H4 (cell line): ENCODE measurements around the gene KCNH3. TPM values are rescaled to one million over a fixed set of nuclear protein-coding genes. Genes with fewer than 3 reads are reported as not detected.
"Not testable (repeated sequence)": the region's sequence is repeated elsewhere in the genome, so short reads cannot be mapped to it uniquely, and the experiment has no call there.

Experiments used
- DNase-seq: peaks from one replicate; pipeline ENCODE4 v3.0.0-alpha.2; 2015; ENCODE audit warnings: low spot score
- total RNA-seq: library from RNA; depleted of rRNA; stranded (reverse); fragments of >200 nt; shearing (Covaris generic); gene quantifications from 2 replicates; pipeline ENCODE4 v1.2.3, GENCODE V29; 2014; rRNA removed

KCNH3 gene, protein sequence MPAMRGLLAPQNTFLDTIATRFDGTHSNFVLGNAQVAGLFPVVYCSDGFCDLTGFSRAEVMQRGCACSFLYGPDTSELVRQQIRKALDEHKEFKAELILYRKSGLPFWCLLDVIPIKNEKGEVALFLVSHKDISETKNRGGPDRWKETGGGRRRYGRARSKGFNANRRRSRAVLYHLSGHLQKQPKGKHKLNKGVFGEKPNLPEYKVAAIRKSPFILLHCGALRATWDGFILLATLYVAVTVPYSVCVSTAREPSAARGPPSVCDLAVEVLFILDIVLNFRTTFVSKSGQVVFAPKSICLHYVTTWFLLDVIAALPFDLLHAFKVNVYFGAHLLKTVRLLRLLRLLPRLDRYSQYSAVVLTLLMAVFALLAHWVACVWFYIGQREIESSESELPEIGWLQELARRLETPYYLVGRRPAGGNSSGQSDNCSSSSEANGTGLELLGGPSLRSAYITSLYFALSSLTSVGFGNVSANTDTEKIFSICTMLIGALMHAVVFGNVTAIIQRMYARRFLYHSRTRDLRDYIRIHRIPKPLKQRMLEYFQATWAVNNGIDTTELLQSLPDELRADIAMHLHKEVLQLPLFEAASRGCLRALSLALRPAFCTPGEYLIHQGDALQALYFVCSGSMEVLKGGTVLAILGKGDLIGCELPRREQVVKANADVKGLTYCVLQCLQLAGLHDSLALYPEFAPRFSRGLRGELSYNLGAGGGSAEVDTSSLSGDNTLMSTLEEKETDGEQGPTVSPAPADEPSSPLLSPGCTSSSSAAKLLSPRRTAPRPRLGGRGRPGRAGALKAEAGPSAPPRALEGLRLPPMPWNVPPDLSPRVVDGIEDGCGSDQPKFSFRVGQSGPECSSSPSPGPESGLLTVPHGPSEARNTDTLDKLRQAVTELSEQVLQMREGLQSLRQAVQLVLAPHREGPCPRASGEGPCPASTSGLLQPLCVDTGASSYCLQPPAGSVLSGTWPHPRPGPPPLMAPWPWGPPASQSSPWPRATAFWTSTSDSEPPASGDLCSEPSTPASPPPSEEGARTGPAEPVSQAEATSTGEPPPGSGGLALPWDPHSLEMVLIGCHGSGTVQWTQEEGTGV
- 0.70 and 1.6 TPM in 2 replicates for total RNA-seq

DNA sequence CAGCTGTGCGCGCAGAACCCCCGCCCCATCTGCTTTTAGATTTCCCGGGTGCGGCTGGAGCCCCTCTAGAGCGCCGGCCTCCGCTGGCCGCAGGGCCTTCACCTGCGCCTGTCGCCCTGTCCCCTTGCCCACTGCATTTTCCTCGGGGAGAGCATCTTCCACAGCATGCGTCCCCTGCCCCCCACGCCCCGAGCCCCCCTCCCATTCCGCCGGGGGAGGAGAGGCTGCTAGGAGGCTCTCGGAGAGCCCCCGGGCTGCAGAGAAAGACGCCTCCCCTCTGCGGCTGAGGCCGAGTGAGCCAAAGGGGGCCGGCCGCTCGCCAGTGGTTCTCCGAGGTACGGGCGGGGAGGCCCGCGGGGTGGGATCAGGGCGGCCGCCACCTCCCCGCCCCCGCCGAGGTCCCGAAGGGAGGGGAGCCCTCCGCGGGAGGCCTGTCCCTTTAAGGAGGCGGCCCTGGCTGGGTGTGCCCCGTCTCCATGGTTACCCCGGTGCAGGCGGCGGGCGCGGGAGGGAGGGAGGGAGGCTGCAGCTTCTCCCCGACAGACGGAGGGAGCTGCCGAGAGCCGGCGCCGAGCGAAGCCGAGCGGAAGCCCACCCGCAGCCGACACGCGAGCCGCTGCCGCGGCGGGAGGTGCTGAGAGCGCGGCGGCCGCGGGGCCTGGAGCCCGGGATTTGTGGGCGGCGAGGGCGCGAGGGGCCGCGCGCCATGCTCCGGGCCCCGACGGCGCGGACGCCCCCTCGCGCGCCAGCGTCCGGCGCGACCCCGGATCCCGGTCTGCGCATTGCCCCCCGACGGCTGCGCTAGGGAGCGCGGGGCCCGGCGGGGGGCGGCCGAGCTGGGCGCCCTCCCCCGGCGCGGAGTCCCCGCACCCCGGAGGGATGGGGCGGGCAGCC is at the start of gene KCNH3:
Gene KCNH3 (plus strand): TSS at position 521 of the 894 bp plus-strand sequence. CDS start 387 bp downstream, outside the sequence.
- DNase-seq = peak; percentile 72

DNA sequence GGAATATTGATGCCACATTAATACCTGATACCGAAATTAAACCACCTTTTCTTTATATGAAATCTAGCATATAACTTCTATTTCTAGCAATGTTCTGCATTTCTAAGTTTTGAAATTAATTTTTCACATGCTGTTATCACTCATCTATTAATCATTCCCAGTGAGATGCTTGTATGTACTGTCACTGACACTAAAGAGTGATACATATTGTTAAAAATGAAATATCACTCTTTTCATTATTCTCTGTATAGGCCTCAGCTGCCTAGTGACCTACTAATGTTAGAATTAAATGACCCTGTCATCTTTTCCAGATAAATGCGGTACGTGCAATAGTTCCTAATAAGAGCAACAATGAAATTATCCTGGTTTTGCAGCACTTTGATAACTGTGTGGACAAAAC is 49.7 kb upstream of the KCNH3 start:
- DNase-seq = no peak

DNA sequence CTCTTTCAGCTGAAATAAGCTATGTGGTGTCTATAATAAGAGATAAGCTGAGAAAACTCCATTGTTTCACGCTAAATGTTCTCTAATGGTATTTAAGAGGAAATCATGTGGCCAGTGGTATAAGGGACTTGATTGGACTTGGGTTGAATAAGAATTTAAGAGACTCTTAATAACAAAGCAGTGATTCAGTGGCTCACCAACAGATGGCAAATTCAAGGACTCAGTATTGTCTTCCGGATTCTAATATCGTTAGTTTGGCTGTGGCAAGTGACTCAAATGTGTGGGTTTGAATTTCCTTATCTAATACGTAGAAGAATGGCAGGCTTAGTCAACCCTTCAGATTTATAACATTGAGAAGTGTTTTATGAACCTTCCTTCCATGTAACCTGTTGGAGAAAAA is 49.1 kb upstream of the KCNH3 start:
- DNase-seq = peak; percentile 40

DNA sequence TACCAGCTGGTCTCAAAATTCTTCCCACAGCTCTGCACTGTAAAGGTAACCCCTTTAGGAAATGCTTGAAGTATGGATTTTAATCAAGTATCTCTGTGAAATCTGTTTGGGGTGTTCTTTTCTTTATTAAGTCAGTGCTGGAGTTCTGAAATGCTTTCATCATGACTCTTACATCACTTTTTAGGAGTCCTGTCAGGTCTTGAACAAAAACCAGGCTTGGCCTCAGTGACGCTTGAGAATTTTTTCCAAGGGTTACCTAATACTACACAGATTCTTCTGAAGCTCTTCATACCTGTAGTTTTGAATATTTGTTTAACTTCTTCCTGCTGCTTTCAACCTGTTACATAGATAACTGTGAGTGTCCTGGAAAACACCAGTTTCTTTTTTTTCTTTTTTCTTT is 47.0 kb upstream of the KCNH3 start:
- DNase-seq = no peak

DNA sequence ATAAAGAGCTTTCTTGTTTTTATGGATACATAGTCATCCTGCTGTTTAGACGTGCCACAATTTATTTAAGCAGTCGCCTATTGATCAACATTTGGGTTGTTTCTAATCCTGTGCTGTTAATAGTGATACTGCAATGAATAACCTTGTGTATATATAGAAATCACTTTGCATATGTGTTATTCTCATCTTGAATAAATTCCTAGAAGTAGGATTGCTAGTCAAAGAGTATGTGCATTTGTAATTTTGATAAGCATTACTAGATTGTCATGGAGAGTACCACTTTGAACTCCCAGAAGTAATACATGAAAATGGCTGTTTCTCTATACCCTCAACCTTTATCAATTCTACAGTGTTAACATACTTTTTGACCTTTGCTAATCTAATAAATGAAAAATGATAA is 44.9 kb upstream of the KCNH3 start:
- DNase-seq = no peak

DNA sequence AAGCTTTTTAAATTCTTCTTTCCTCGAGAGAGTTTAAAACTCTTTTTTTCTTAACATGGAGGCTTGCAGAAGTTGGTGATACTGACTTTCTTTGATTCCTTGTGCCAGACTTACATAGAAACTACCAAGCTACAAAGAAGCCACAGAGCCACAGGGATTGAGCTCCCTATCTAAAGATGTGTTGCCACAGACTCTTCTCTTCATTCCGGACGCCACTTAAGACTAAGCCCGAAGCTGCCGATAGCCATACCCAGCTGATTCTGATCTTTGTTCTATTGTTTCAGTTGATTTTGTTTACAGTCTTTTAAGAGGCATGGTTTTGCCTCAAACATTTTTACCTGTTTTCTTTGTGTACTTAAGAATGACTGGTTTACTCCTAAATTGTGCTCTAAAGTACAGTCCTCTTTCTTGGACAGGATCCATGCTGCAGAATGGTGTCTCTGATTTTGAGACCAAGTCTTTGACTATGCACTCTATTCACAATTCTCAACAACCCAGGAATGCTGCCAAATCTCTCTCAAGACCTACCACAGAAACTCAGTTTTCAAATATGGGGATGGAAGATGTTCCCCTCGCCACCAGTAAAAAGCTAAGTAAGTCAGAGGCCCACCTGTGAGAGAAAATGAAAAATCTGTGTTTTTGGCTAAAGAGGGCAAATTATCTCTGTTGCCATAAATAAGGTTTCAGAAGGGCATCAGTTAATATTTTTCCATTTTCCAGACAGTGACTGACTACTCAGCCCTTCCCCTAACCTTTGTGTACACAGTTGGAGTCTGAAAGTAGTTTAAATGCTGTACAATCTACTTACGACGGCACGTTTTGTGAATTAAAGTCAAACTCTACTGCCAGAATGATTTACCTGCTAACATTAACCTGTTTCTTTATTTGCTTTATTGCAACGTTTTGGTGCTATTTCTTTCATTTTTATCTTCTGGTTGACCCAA is 42.1 kb upstream of the KCNH3 start:
- DNase-seq = no peak

DNA sequence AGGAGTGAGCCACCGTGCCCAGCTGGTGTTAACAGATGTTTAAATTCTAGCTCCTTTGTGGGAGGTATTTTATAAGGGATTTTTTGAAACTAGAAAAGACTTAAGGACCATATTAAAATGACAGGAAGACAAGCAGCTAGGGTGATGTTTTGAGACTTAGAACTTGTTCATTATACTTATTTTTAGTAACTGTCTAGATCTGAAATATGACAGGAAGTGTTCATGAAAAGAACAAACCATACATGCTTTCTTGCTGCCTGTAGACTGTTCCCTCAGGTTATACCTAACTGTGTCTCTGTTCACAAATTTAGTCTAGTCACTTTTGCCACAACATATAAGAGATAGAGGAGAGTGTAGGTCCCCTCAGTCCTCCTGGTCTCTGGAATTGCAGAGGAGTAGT is 36.9 kb upstream of the KCNH3 start:
- DNase-seq = no peak

DNA sequence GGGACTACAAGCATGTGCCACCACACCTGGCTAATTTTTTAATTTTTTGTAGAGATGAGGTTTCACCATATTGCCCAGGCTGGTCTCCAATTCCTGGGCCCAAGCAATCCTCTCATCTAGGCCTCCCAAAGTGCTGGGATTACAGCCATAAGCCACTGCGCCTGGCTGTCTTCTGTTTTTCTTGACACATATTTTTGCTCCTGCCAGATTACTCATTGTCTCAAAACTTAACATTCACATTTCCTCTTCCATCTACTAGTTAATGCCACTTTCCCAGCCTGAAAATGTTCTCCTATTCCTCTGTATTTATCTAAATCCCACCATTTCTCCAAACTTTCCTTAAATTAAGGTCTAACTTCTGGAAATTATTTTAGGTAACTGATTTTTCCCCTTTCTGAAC is 36.2 kb upstream of the KCNH3 start:
- DNase-seq = no peak

DNA sequence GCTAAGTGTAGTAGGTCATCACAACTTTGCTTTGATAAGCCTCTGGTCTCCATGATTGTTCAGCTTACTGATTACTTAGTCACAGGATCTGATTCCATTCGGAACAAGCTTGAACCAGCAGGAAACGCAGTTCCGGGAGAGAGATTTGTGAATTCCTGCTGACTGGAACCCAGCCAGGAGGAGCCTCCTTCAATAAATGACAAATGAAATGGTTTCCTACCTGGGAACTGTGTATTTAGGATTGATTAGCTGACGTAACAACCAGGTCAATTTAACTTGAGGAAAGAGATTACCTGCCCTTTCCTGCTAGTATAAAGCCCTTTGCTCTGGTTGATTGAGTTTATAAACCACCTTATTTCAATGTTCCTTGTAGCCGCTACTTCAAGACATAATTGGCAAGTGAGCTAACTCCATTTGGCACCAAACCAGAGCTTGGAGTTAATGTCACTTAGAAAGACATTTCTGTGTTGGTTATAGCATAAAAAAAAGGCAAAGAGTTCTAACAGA is 35.1 kb upstream of the KCNH3 start:
- DNase-seq = no peak

DNA sequence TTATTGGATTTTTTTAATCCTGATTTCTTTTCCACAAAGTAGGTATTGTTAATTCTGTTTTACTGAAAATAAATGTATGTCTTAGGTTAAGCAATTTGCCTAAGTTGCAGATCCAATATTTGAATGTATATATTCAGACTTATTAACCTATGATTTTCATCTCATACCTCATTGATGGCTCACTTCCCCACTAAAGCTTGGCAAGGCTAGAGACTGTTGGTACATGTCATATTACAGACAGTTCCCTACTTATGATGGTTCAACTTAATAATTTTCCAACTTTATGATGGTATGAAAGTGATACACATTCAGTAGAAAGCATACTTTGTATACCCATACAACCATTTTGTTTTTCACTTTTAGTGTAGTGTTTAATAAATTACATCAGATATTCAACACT is 33.2 kb upstream of the KCNH3 start:
- no peak for DNase-seq

DNA sequence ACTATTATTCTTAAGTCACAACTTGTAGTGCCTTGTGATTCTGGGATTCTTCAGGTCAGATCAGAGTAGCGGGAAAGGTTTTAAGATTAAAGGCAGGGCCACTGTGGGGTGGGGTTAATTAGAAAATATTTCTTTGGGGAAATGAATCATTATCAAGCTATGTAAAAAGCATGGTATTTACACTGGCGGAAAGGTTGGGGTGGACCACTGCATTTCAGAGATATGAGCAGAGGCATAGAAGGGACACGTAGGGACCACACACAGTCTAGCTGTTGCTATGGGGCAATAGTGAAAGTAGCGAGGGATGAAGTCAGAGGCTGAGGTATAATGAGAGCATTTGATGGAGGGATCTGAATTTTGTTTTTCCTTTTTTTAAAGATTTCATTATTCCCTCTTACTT is 31.7 kb upstream of the KCNH3 start:
- DNase-seq = peak; percentile 91

DNA sequence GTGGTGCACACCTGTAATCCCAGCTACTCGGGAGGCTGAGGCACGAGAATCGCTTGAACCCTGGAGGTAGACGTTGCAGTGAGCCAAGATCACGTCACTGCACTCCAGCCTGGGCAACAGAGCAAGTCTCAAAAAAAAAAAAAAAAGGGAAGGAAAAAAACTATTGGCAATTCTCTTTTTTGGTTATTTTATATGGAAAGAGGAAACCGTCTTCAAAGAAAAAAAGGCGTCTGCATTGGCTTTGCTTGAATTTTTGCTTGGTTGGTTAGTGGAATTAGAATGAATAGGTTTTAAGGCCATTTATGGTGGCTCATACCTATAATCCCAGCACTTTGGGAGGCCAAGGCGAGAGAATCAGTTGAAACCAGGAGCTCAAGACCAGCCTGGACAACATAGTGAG is 29.1 kb upstream of the KCNH3 start:
- not testable (repeated sequence) for DNase-seq

DNA sequence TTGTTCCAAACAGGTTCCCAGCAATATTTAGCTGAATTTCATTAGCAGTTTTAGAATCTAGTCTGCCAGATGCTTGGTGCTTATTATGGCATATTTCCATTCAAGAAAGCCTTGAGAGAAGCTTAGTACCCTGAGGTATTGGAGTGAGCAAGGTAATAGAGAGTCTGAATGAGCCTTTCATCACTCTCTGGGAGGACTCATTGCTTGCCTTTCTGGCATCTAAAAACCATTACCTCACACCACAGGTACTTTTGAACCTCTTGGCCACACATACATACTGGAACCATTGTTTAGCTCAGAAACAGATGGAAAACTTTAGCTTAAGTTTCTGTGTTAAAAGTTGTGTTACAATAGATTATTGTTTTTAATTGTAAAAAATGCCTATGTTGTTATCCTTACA is 27.4 kb upstream of the KCNH3 start:
- no peak for DNase-seq

DNA sequence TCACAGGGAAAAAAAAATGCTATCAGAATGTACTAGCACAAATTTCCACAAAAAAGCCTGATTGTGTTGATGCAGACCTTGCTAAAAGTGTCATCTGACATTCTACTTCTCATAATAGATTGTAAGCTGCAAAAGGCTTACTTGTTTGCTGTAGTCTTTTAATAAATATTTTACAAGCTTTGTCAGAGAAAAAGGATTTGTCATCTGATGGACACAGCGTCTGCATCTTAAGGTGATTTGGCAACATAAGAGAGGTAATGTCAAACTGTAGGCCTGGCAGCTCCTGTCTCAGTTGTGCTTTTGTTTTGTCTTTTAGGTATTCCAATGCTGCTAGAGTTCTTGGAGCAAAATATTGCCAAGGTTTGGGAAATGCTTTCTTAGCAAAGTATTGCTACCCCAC is 26.3 kb upstream of the KCNH3 start:
- no peak for DNase-seq

DNA sequence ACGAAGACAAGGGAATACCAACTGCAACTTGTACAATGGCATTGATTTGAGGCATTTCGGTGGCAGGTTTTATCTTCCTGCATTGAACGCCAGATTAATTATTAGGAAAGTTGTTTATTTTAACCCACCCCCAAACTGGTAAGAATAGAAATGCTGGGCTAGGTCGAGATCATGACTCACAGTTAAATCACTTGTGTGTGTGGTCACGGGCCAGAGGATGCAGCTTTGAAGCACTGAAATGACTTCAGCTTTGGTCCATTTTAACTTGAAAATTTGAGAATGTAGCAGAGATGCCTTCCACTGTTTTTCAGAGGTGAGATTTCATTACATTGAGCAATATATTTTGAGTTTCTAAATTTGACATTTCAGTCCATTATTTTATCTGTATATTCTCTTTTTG is 23.6 kb upstream of the KCNH3 start:
- DNase-seq = peak; percentile 52

DNA sequence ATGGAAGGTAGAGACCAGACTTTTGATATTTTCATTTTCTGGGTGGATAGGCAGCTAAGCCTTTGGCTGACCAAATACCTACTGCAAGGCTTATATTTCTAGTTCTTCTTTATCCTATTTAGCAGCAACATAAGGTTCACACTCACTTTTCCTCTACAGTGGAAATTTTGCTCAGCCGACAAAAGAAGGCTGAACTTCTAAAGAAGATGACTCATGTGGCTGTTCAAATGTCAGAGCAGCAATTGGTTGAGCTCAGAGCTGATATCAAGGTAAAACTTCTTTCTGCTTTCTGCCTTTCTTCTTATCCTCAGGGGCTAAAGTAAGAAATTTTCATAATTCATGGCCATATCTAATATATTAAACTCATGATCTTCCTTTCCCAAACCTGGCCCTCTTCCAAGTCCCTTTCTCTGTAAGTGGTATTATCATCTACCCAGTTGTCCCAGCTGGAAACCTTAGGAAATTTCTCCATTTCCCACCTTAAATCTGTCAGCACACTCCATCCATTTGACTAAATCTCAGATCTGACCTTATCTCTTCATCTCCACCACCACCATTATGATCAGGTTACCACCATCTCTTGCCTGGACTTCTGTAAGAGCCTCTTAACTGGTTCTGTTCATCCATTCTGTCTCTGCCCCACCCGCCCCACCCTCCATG is 19.8 kb upstream of the KCNH3 start:
- no peak for DNase-seq

DNA sequence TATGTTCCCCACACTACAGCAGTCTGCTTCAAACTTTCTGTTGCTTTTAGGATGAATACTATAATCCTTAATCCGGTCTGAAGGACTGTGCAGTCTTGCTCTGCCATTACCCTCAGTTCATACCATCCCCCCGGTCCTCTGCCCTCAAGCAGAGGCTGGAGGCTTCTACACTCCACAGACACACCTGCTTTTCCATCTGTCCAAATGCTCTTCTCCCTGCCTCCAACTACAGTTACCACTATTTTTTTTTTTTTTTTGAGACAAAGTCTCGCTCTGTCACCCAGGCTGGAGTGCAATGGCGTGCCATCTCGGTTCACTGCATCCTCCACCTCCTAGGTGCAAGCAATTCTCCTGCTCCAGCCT is 19.3 kb upstream of the KCNH3 start:
- DNase-seq = no peak

DNA sequence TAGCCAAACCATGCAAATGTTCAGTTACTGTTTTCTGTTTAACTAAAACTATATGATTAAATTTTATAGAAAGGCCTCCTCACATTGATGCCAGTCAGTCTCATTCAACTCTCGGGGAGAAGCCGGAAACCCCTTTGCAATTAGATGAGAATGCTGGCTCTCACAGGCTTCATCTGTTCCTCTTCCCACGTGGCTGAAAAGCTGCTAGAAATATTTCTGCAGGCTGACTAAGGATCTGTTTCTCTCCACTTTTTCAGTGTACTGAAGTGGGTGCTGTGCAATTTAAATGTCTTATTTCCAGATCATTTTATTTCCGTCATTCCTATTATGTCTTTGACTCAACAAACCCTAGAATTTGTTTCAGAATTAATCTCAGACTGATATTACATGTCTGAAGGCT is 17.4 kb upstream of the KCNH3 start:
- DNase-seq = no peak

DNA sequence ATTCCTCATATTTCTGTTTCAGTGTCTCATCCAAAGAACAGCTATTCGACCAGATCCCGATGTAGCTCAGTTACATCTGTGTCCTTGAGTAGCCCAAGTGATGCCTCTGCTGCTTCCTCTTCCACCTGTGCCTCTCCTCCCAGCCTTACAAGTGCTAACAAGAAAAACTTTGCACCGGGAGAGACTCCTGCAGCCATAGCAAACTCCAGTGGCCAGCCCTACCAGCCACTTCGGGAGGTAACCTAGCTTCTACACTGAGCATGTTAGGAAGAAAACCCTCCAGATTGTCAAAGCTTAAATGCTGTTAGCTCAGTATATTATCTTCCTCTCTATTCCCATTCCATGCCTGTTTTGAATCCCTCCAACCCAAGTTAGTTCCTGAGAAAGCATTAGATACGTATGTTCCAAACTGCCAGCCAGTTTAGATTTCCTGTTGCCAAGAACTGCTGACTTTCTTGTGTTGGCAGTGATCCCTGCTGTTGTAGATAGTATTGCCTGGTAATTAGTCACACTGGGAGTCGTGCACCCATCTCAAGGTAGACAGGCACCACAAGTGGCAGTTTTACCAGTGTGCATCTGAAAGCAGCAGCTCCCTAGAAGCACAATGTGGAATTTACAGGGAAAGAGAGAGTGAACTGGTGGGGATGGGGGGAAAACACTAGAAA is 14.0 kb upstream of the KCNH3 start:
- no peak for DNase-seq
